Adrenal gland (tissue), 12 donors: ENCODE results near the gene ITGA1. TPM values are rescaled to one million over a fixed set of nuclear protein-coding genes. Genes with fewer than 3 reads are reported as not detected.

Source experiments
- DNase-seq, 7 donors: peaks; one replicate each; pipeline ENCODE4 v3.0.0-alpha.2; 2019 to 2020
- H3K27ac ChIP-seq, 5 donors: fragments of 200-600 bp; sonication (generic) in 4 of 5; 1 replicate in 3 of 5; 2 replicates in 2 of 5; pipeline versions ENCODE4 v1.5.1 to v1.8.0; 2016 to 2020; ENCODE audit warnings: mild to moderate bottlenecking in 1 of 5
- H3K27me3 ChIP-seq: fragments of 200-600 bp; 2 replicates; pipeline ENCODE4 v1.8.0; 2021
- H3K36me3 ChIP-seq, 2 donors: fragments of 200-600 bp; replicated peaks in 1 of 2; 1 replicate in 1 of 2; 2 replicates in 1 of 2; pipeline versions ENCODE4 v1.5.1 to v1.8.0; 2018 to 2022
- H3K4me1 ChIP-seq, 2 donors: fragments of 200-600 bp; replicated peaks in 1 of 2; 1 replicate in 1 of 2; 2 replicates in 1 of 2; pipeline versions ENCODE4 v1.5.1 to v1.8.0; 2018 to 2021
- H3K4me3 ChIP-seq, 4 donors: fragments of 200-600 bp; sonication (generic) in 3 of 4; one replicate each; pipeline ENCODE4 v1.5.1; 2016 to 2018
- H3K9me3 ChIP-seq, 3 donors: fragments of 200-600 bp; sonication (generic) in 1 of 3; replicated peaks in 1 of 3; 1 replicate in 2 of 3; 2 replicates in 1 of 3; pipeline versions ENCODE4 v1.5.1 to v1.8.0; 2016 to 2021
- CTCF ChIP-seq, 6 experiments: fragments of 450-650 bp in 4 of 6; fragments of 200-600 bp in 2 of 6; sonication (generic) in 1 of 6; IDR thresholded peaks; 1 replicate in 5 of 6; 2 replicates in 1 of 6; pipeline versions ENCODE4 v1.5.1 to v1.8.0; 2016 to 2021; ENCODE audit warnings: antibody characterized with exemption in 6 of 6, mild to moderate bottlenecking in 2 of 6, moderate library complexity in 1 of 6
- POLR2A ChIP-seq, 2 donors: fragments of 450-650 bp; IDR thresholded peaks; one replicate each; pipeline ENCODE4 v1.6.1; 2017; ENCODE audit warnings: antibody characterized with exemption in 2 of 2, mild to moderate bottlenecking in 2 of 2, moderate library complexity in 1 of 2
- WGBS, 4 donors: extraction: QIAGEN DNeasy Blood & Tissue Kit in 2 of 4; methylation state at CpG; one replicate each; pipeline versions ENCODE4 v1.1.5 to v1.1.7; 2013 to 2017; 5-methylcytosine and 5-hydroxymethylcytosine counted together
- intact Hi-C, 2 donors: fragments of 100-400 bp; cut with DNase I; formaldehyde crosslinking; loops; one replicate each; pipeline versions ENCODE4 v1.14.1 to v1.15.0; 2022 to 2023
- polyA plus RNA-seq, 3 donors: library from polyadenylated mRNA; stranded (reverse); fragments of 200-250 nt in 2 of 3; fragments of 350-450 nt in 1 of 3; fragmentation: Illumina TruSeq in 1 of 3; extraction: RNeasy Lipid Tissue Mini Kit (QIAGEN cat#74804) in 1 of 3; gene quantifications; one replicate each; pipeline ENCODE4 v1.2.3, GENCODE V29; 2013 to 2014
- total RNA-seq, 9 donors: library from RNA; depleted of rRNA in 4 of 9; stranded (reverse); fragments of >200 nt in 4 of 9; fragments of 120-200 nt in 1 of 9; fragmentation: NEBNext Ultra II Directional in 1 of 9; extraction: Animal tissue kit (Norgen Biotek cat#: 25700) in 1 of 9; gene quantifications; one replicate each; pipeline versions ENCODE4 v1.1.0 to v1.2.4, GENCODE V29; 2013 to 2023
- donor health status: healthy with polysubstance abuse.
- donor health status: Bipolar disorder and iron deficiency.
- donor health status: DM: yes; HTN: yes; CAD: no.
- donor health status: DM: no; HTN: no; CAD: no.
- donor health status: DM: no; HTN: no; CAD: no.
- donor health status: DM: yes; HTN: yes; CAD: no.

The ITGA1 gene
- total and polyA plus RNA-seq, 12 donors, result 30.0 to 371 (median 149) TPM

DNA sequence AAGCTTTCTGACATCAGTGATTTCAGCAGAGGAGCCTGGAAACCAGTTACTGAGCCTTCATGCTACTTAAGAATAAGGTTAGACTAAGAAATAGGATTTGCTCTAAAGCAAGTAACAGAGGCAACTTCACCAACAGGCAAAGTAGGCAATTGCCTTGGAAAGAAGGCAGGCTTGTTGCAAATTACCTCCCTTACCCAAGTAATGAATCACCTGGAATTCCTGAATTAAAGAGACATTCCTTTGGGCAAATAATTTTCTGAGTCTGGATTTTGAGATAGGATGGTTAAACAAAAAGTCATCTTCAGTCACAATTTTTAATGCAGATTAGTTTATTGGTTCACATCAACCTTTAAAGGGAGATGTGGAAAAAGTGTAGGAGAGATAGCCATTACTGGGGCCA, 92.8 kb downstream of the ITGA1 start:
- Histone ChIP-seq H3K9me3 (no peaks in the 10 kb centered on the region), H3K4me3 (no peak overlapping the region), H3K4me1 (peaks cover 0 to 25% of the 10 kb centered on the region in 2 donors), H3K27me3 (no peaks in the 10 kb centered on the region), H3K27ac (no peak overlapping the region), H3K36me3 (peaks cover 0 to 20% of the 10 kb centered on the region in 2 donors)
- no peak for TF ChIP-seq CTCF (IDR thresholded peaks at IDR 0.05)
- no peak for TF ChIP-seq POLR2A (IDR thresholded peaks at IDR 0.05)
- intact Hi-C loops, result no loop called here
- DNase-seq, result no peak

DNA sequence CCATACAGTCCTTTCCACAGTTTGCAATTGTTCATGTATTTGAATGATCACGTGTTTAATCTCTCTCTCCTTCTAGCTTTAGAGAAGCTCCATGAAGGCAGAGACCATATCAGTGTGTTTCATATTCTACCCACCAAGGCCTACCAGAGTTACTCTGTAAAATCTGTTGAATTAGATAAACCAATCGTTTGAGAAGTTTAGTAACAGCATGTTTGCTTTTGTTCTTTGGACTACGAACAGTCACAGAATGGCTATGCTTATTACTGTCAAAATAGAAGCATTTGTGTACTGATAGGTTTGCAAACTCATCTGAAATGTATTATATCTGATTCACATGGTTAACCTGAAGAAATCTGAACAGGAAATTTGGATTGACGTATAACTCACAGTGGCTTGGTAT, 93.8 kb downstream of the ITGA1 start:
- 81 to 95% (median 94%) methylated on average over 4 of the region's 4 CpGs for WGBS, 4 donors
- Histone ChIP-seq H3K36me3 (peaks cover 0 to 20% of the 10 kb centered on the region in 2 donors), H3K4me3 (no peak overlapping the region), H3K9me3 (no peaks in the 10 kb centered on the region), H3K27me3 (no peaks in the 10 kb centered on the region), H3K27ac (no peak overlapping the region), H3K4me1 (peaks cover 0 to 18% of the 10 kb centered on the region in 2 donors)
- intact Hi-C loops, result no loop called here
- TF ChIP-seq CTCF (IDR thresholded peaks at IDR 0.05), result no peak
- TF ChIP-seq POLR2A (IDR thresholded peaks at IDR 0.05), result no peak
- DNase-seq, result no peak

GRCh38 chr5:52883110-52883509, 95.4 kb downstream of the ITGA1 start:
- Histone ChIP-seq H3K4me1 (peaks cover 0 to 13% of the 10 kb centered on the region in 2 donors), H3K4me3 (no peak overlapping the region), H3K36me3 (peaks cover 0 to 26% of the 10 kb centered on the region in 2 donors), H3K27me3 (no peaks in the 10 kb centered on the region), H3K9me3 (no peaks in the 10 kb centered on the region), H3K27ac (no peak overlapping the region)
- intact Hi-C loops, result no loop called here
- TF ChIP-seq CTCF (IDR thresholded peaks at IDR 0.05) (no peak), POLR2A (IDR thresholded peaks at IDR 0.05) (no peak)
- 80 to 95% (median 91%) methylated on average over 4 of the region's 4 CpGs for WGBS, 4 donors
- no peak for DNase-seq

- WGBS, 4 donors, result 69 to 90% (median 81%) methylated on average over 1 of the region's 1 CpG
- no peak for DNase-seq
- Histone ChIP-seq H3K36me3 (peaks cover 0 to 36% of the 10 kb centered on the region in 2 donors), H3K4me3 (no peak overlapping the region), H3K9me3 (no peaks in the 10 kb centered on the region), H3K27me3 (no peaks in the 10 kb centered on the region), H3K27ac (no peak overlapping the region), H3K4me1 (no peaks in the 10 kb centered on the region)
- TF ChIP-seq POLR2A (IDR thresholded peaks at IDR 0.05) (no peak), CTCF (IDR thresholded peaks at IDR 0.05) (no peak)
- intact Hi-C loops, result no loop called here
These were observed 96.7 kb downstream of the ITGA1 start for GRCh38 chr5:52884453-52884852.
